ENCODE results near the gene P4HA2.

The P4HA2 gene

GRCh38 chr5:132184588-132184987, 43.1 kb downstream of the P4HA2 start:
- TF ChIP-seq, protein P1, sequence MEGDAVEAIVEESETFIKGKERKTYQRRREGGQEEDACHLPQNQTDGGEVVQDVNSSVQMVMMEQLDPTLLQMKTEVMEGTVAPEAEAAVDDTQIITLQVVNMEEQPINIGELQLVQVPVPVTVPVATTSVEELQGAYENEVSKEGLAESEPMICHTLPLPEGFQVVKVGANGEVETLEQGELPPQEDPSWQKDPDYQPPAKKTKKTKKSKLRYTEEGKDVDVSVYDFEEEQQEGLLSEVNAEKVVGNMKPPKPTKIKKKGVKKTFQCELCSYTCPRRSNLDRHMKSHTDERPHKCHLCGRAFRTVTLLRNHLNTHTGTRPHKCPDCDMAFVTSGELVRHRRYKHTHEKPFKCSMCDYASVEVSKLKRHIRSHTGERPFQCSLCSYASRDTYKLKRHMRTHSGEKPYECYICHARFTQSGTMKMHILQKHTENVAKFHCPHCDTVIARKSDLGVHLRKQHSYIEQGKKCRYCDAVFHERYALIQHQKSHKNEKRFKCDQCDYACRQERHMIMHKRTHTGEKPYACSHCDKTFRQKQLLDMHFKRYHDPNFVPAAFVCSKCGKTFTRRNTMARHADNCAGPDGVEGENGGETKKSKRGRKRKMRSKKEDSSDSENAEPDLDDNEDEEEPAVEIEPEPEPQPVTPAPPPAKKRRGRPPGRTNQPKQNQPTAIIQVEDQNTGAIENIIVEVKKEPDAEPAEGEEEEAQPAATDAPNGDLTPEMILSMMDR (IDR thresholded peaks at IDR 0.05; ENCODE audit: low read depth, low read length, missing control alignments) = no peak
- DNase-seq (ENCODE audit: low read depth) = no peak

DNA sequence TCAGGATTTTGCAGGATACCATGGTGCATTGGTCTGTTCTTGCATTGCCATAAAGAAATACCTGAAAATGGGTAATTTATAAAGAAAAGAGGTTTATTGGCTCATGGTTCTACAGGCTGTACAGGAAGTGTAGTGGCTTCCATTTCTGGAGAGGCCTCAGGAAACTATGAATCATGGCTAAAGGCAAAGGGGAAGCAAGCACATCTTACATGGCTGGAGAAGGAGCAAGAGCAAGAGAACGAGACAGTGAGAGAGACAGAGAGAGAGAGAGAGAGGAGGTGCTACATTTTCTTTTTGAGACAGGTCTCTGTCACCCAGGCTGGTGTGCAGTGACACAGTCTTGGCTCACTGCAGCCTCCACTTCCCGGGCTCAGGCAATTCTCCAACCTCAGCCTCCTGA, 43.9 kb downstream of the P4HA2 start:
- TF ChIP-seq, protein P1 (IDR thresholded peaks at IDR 0.05; ENCODE audit: low read depth, low read length, missing control alignments) = no peak
- no peak for DNase-seq (ENCODE audit: low read depth)
- no peak overlapping the region for H3K4me3 ChIP-seq (ENCODE audit: low read depth, low read length)

More at GRCh38 chr5:132184588-132184987, 43.1 kb downstream of the P4HA2 start:
- no peak overlapping the region for H3K4me3 ChIP-seq (ENCODE audit: low read depth, low read length)

DNA sequence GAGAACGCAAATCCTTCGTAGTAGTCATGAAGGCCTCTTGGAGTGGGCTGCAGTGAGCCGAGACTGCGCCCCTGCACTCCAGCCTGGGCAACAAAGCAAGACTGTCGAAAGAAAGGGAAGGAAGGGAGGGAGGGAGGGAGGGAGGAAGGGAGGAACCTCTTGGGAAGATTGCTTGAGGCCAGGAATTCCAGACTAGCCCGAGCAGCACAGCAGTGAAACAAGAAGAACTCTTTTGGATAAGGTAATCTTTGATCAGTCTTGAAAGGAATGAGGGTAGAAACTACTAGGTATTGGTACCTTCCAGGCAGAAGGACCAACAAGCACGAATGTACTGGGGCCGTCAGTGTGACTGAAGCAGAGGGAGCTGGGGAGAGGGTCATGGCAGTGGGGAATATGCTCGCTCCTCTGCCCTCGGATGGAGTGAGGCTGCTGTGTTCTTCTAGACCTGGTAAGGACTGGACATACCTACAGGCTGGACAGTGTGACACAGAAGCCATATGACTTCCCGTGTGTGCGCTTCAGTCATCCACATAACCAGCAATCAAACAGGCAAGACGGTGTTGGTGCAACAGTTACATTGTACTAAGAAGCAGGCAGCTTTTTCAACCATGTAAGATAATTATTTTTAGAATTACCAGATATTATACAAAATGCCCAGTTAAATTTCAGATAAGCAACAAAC, 45.2 kb downstream of the P4HA2 start:
- H3K4me3 ChIP-seq (ENCODE audit: low read depth, low read length) = no peak overlapping the region
- no peak for DNase-seq (ENCODE audit: low read depth)
- TF ChIP-seq, protein P1 (IDR thresholded peaks at IDR 0.05; ENCODE audit: low read depth, low read length, missing control alignments) = no peak

- H3K4me3 ChIP-seq (ENCODE audit: low read depth, low read length) = no peak overlapping the region
- no peak for DNase-seq (ENCODE audit: low read depth)
- TF ChIP-seq, protein P1 (IDR thresholded peaks at IDR 0.05; ENCODE audit: low read depth, low read length, missing control alignments) = no peak
Measured at GRCh38 chr5:132181011-132181629, 46.5 kb downstream of the P4HA2 start.

DNA sequence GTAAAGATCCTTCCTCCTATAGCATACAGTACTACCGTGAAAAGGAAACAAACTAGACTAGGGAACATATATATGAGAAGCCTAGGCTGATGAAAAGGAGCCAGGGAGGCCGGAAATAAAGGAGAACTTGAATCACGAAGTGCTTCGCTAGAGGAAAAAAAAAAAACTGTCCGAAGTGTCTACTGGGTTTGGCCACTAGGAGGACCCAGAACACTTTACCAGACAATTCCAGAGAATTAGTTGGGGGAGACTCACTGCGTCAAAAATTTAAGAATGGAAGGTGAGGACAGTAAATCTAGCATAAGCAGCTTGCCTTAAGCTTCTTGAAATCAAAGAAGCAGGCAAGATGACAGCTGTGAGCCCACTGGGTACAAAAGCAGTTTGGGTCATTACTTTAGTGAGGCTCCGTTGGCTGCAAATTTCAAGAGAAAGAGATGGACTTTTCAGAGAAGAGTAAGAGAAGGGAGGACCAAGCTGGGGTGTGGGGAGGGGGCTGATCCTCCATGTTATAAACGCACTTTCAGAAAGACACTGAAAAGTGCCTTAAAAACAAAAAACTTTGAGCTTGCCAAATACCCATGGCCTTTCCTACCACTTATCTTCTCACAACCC, 47.4 kb downstream of the P4HA2 start:
- no peak for DNase-seq (ENCODE audit: low read depth)
- TF ChIP-seq, protein P1 (IDR thresholded peaks at IDR 0.05; ENCODE audit: low read depth, low read length, missing control alignments) = peak; percentile 70
- no peak overlapping the region for H3K4me3 ChIP-seq (ENCODE audit: low read depth, low read length)

- H3K4me3 ChIP-seq (ENCODE audit: low read depth, low read length) = no peak overlapping the region
- TF ChIP-seq, protein P1 (IDR thresholded peaks at IDR 0.05; ENCODE audit: low read depth, low read length, missing control alignments) = no peak
- DNase-seq (ENCODE audit: low read depth) = no peak
Measured at GRCh38 chr5:132179405-132179804, 48.2 kb downstream of the P4HA2 start.
